B cell (primary cell): ENCODE measurements around the gene GPR87. TPM values are rescaled to one million over a fixed set of nuclear protein-coding genes. Genes with fewer than 3 reads are reported as not detected.

Source experiments
- ATAC-seq: fragments of 200-7000 bp; cut with Tn5 transposase; one replicate; pipeline ENCODE4 v1.10.0; 2021; ENCODE audit warnings: low read depth, mild to moderate bottlenecking, moderate number of reproducible peaks, moderate library complexity
- CTCF ChIA-PET: fragments of 350-600 bp; sonication (Branson Sonifier 250); formaldehyde crosslinking; loops from one replicate; lab custom pipeline; 2021; ENCODE audit warnings: antibody characterized with exemption, inconsistent platforms; lab: Charles Lee
- POLR2A ChIA-PET: fragments of 350-600 bp; sonication (Branson Sonifier 250); formaldehyde crosslinking; loops from one replicate; lab custom pipeline; 2021; ENCODE audit warnings: antibody characterized with exemption; lab: Charles Lee
- DNase-seq: peaks from one replicate; pipeline ENCODE4 v3.0.0; 2013
- H2AFZ ChIP-seq: 2 replicates; pipeline ENCODE4 v1.6.1; 2012; ENCODE audit warnings: mild to moderate bottlenecking, low read depth, low read length; ENCODE audit not compliant: insufficient read depth, poor library complexity, severe bottlenecking
- H3K27ac ChIP-seq, 2 donors: 1 replicate in 1 of 2; 2 replicates in 1 of 2; pipeline ENCODE4 v1.5.1; 2012 to 2013; ENCODE audit warnings: low read length in 2 of 2, mild to moderate bottlenecking in 2 of 2, moderate library complexity in 1 of 2
- H3K27me3 ChIP-seq, 4 experiments: fragments of 200-600 bp in 1 of 4; sonication (generic) in 1 of 4; replicated peaks in 1 of 4; 1 replicate in 2 of 4; 2 replicates in 2 of 4; pipeline versions ENCODE4 v1.6.1 to v1.7.0; 2013 to 2016; ENCODE audit warnings: low read length in 3 of 4, mild to moderate bottlenecking in 2 of 4, mixed read lengths in 1 of 4, moderate library complexity in 1 of 4; ENCODE audit not compliant: insufficient read depth in 4 of 4, control insufficient read depth in 3 of 4; ENCODE audit errors: control extremely low read depth in 1 of 4
- H3K36me3 ChIP-seq, 2 experiments: replicated peaks in 1 of 2; 1 replicate in 1 of 2; 2 replicates in 1 of 2; pipeline versions ENCODE4 v1.6.1 to v1.7.1; 2013; ENCODE audit warnings: low read length in 1 of 2; ENCODE audit not compliant: insufficient read depth in 2 of 2, control insufficient read depth in 1 of 2; ENCODE audit errors: control extremely low read depth in 1 of 2, extremely low read depth in 1 of 2
- H3K4me1 ChIP-seq, 2 donors: fragments of 200-600 bp in 1 of 2; sonication (generic) in 1 of 2; 1 replicate in 1 of 2; 2 replicates in 1 of 2; pipeline versions ENCODE4 v1.5.1 to v1.6.1; 2013 to 2017; ENCODE audit warnings: low read length in 2 of 2; ENCODE audit not compliant: control insufficient read depth in 2 of 2, insufficient read depth in 2 of 2
- H3K4me2 ChIP-seq: replicated peaks from 2 replicates; pipeline ENCODE3; 2012; ENCODE audit warnings: mild to moderate bottlenecking, low read depth, low read length; ENCODE audit not compliant: poor library complexity, severe bottlenecking
- H3K4me3 ChIP-seq, 5 experiments: fragments of 200-600 bp in 1 of 5; sonication (generic) in 1 of 5; 1 replicate in 3 of 5; 2 replicates in 2 of 5; pipeline versions ENCODE4 v1.5.1 to v1.7.0; 2011 to 2016; ENCODE audit warnings: low read length in 4 of 5, mild to moderate bottlenecking in 4 of 5, low read depth in 2 of 5, control low read depth in 1 of 5, moderate library complexity in 1 of 5; ENCODE audit not compliant: insufficient read depth in 1 of 5; ENCODE audit errors: control extremely low read depth in 1 of 5, extremely low read depth in 1 of 5
- H3K79me2 ChIP-seq: fragments of 200-600 bp; sonication (generic); one replicate; pipeline ENCODE4 v1.6.0; 2016; ENCODE audit warnings: low read length; ENCODE audit not compliant: control insufficient read depth, insufficient read depth
- H3K9ac ChIP-seq: fragments of 200-600 bp; sonication (generic); 2 replicates; pipeline ENCODE4 v1.6.1; 2017; ENCODE audit warnings: mild to moderate bottlenecking, low read length, moderate library complexity
- H3K9me3 ChIP-seq, 3 donors: one replicate each; pipeline versions ENCODE4 v1.6.1 to v1.7.1; 2013; ENCODE audit warnings: low read length in 2 of 3; ENCODE audit not compliant: control insufficient read depth in 2 of 3, insufficient read depth in 1 of 3; ENCODE audit errors: control extremely low read depth in 1 of 3
- H4K20me1 ChIP-seq: 2 replicates; pipeline ENCODE4 v1.6.0; 2012; ENCODE audit warnings: mild to moderate bottlenecking, low read length; ENCODE audit not compliant: insufficient read depth, control insufficient read depth, poor library complexity, severe bottlenecking
- H3K27ac Mint-ChIP-seq: one replicate; pipeline ENCODE4 v1.8.0; 2021; ENCODE audit warnings: mixed read lengths
- H3K27me3 Mint-ChIP-seq: one replicate; pipeline ENCODE4 v1.8.0; 2021; ENCODE audit warnings: mixed read lengths
- H3K4me1 Mint-ChIP-seq: one replicate; pipeline ENCODE4 v1.8.0; 2021; ENCODE audit warnings: mixed read lengths
- H3K4me3 Mint-ChIP-seq: one replicate; pipeline ENCODE4 v1.8.0; 2021; ENCODE audit warnings: mixed read lengths
- H3K9me3 Mint-ChIP-seq: one replicate; pipeline ENCODE4 v1.8.0; 2022; ENCODE audit warnings: mixed read lengths; ENCODE audit not compliant: insufficient read depth
- EZH2 ChIP-seq: IDR thresholded peaks from 2 replicates; pipeline ENCODE4 v1.6.1; 2012; ENCODE audit warnings: borderline replicate concordance, low read depth, mild to moderate bottlenecking, moderate library complexity, low read length; ENCODE audit not compliant: insufficient read depth, poor library complexity, severe bottlenecking
- WGBS: methylation state at CpG from one replicate; pipeline ENCODE4 v1.1.5; 2013; ENCODE audit warnings: missing lambda C conversion rate; ENCODE audit not compliant: insufficient coverage; 5-methylcytosine and 5-hydroxymethylcytosine counted together
- intact Hi-C: fragments of 100-400 bp; cut with micrococcal nuclease; formaldehyde crosslinking; loops from one replicate; pipeline ENCODE4 v1.10.0; 2022
- polyA plus RNA-seq: library from polyadenylated mRNA; depleted of rRNA; stranded (reverse); fragments of >200 nt; gene quantifications from 2 replicates; pipeline ENCODE4 v1.2.3, GENCODE V29; 2012
- total RNA-seq, 2 donors: library from RNA; stranded (reverse); fragments of 120-200 nt in 1 of 2; gene quantifications; 1 replicate in 1 of 2; 2 replicates in 1 of 2; pipeline versions ENCODE4 v1.2.3 to v1.2.4, GENCODE V29; 2013 to 2022
- TF ChIP-seq, protein P1 (sequence below): fragments of 200-600 bp; IDR thresholded peaks from one replicate; pipeline ENCODE4 v1.8.0; 2022; ENCODE audit warnings: antibody characterized with exemption, mild to moderate bottlenecking

GPR87 gene
- total and polyA plus RNA-seq, 2 donors (not counting 1 experiment from before 2014, with no cell fraction given): not detected

DNA sequence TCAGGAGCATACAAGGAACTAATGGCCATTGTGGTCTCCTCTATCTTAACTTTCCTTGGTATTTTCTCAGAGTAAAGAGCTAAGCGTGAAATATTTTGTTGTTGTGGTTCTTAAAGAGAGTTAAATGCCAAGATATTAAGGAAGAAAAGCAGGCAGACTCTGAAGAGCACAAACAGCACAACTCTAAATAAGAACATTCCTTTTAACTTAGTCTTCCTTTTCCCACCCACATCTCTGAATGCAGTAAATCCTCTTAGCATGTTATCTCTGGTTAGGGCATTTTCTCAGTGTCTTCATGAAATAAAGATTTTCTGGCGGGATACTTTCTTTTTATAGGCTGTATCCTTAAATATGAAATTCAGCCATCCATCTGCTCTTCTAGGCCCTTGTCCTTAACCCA lies 1.5 kb downstream of the GPR87 start:
- no peaks in the 10 kb centered on the region for H3K36me3 ChIP-seq
- Mint-ChIP-seq H3K4me1 (no peaks in the 10 kb centered on the region), H3K27me3 (no peaks in the 10 kb centered on the region), H3K4me3 (no peak overlapping the region), H3K27ac (no peak overlapping the region), H3K9me3 (no peaks in the 10 kb centered on the region)
- no peak for TF ChIP-seq EZH2
- TF ChIP-seq, protein P1, sequence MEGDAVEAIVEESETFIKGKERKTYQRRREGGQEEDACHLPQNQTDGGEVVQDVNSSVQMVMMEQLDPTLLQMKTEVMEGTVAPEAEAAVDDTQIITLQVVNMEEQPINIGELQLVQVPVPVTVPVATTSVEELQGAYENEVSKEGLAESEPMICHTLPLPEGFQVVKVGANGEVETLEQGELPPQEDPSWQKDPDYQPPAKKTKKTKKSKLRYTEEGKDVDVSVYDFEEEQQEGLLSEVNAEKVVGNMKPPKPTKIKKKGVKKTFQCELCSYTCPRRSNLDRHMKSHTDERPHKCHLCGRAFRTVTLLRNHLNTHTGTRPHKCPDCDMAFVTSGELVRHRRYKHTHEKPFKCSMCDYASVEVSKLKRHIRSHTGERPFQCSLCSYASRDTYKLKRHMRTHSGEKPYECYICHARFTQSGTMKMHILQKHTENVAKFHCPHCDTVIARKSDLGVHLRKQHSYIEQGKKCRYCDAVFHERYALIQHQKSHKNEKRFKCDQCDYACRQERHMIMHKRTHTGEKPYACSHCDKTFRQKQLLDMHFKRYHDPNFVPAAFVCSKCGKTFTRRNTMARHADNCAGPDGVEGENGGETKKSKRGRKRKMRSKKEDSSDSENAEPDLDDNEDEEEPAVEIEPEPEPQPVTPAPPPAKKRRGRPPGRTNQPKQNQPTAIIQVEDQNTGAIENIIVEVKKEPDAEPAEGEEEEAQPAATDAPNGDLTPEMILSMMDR: no peak
- no peaks in the 10 kb centered on the region for H3K79me2 ChIP-seq
- CTCF ChIA-PET: no interaction called here
- no CpG with 5 or more reads among the region's 2 CpGs for WGBS
- ATAC-seq (no peak), DNase-seq (no peak)
- H3K4me3 ChIP-seq: no peak overlapping the region
- H4K20me1 ChIP-seq: no peaks in the 10 kb centered on the region
- no peaks in the 10 kb centered on the region for H3K9me3 ChIP-seq
- POLR2A ChIA-PET: no interaction called here
- H3K27me3 ChIP-seq: no peaks in the 10 kb centered on the region
- H2AFZ ChIP-seq: no peak overlapping the region
- no peak overlapping the region for H3K9ac ChIP-seq
- H3K27ac ChIP-seq: no peak overlapping the region
- no peak overlapping the region for H3K4me2 ChIP-seq
- H3K4me1 ChIP-seq: no peaks in the 10 kb centered on the region
- intact Hi-C loops: no loop called here

DNA sequence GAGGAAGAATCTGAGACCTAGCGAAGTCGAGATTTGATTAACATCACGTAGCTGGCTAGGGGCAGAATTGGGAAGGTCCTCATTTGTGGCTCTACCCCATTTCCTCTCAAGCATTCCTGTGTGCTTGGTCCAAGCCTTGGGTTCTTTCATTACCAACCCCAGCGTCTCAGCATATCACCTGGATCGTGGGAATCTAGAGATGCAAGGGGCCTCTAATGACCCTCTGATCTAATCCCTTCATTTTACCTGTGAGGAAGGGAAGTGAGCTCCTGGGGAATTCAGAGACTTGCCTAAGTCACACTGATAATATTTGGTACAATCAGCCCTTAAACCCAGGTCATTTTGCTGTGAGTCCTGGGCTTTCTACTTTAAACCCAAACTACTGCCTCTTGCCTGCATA lies 2.0 kb downstream of the GPR87 start:
- Histone ChIP-seq H3K27ac (no peak overlapping the region), H3K9me3 (no peaks in the 10 kb centered on the region), H3K4me3 (no peak overlapping the region), H4K20me1 (no peaks in the 10 kb centered on the region), H3K4me1 (no peaks in the 10 kb centered on the region), H3K27me3 (no peaks in the 10 kb centered on the region), H3K9ac (no peak overlapping the region), H3K79me2 (no peaks in the 10 kb centered on the region), H2AFZ (no peak overlapping the region), H3K36me3 (no peaks in the 10 kb centered on the region), H3K4me2 (no peak overlapping the region)
- Mint-ChIP-seq H3K4me3 (no peak overlapping the region), H3K4me1 (no peaks in the 10 kb centered on the region), H3K9me3 (no peaks in the 10 kb centered on the region), H3K27me3 (no peaks in the 10 kb centered on the region), H3K27ac (no peak overlapping the region)
- intact Hi-C loops: no loop called here
- ChIA-PET POLR2A (no interaction called here), CTCF (no interaction called here)
- 94% methylated on average over 2 of the region's 5 CpGs for WGBS
- no peak for TF ChIP-seq EZH2
- TF ChIP-seq, protein P1: no peak
- DNase-seq (no peak), ATAC-seq (no peak)
